HG03280 (cell line): ENCODE measurements around the gene FZR1.
"Not testable (repeated sequence)": the region's sequence is repeated elsewhere in the genome, so short reads cannot be mapped to it uniquely, and the experiment has no call there.

ENCODE experiments used
- ATAC-seq: cut with Tn5 transposase; IDR thresholded peaks from one replicate; pipeline ENCODE4 v1.9.1; 2021; ENCODE audit warnings: mild to moderate bottlenecking, moderate library complexity; ENCODE audit not compliant: unreplicated experiment

Gene FZR1

DNA sequence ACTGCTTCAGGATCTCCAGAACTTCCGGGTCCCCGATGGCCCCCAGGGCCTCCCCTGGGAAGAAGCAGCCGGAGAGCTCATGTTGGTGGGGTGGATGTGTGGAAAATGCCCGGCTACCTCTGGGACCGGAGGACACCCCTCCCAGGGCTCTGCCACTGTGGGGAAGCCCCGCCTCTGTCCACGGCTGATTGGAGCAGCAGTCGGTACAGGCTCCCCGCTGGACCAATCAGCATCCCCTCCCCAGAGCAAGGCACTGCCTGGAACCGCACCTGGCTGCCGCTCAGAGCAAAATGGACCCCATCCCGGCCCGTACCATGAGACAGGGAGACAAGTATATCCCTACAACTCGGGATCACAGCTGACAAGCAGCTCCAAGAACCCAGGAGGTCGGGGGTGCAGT lies 12.1 kb upstream of the FZR1 start:
- no peak for ATAC-seq

DNA sequence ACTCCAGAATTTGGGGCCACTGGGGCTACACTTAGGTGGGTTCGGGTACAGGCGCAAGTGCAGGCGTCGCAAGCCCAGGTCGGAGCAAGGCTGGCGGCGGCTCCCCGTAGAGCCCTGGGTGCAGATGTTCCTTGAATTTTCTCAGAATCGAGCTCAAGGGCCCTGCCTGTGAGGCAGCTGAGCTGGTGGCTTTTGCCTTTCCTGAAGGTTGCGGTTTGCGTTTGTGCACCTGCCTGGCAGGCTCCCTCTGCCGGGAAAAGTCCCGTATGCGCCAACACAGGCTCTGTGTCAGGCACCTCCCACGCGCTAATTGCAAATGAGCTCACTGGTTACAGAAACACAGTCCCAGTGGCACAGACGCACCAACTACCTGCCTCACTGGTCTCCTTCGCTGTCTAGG lies 11.6 kb upstream of the FZR1 start:
- ATAC-seq = no peak

DNA sequence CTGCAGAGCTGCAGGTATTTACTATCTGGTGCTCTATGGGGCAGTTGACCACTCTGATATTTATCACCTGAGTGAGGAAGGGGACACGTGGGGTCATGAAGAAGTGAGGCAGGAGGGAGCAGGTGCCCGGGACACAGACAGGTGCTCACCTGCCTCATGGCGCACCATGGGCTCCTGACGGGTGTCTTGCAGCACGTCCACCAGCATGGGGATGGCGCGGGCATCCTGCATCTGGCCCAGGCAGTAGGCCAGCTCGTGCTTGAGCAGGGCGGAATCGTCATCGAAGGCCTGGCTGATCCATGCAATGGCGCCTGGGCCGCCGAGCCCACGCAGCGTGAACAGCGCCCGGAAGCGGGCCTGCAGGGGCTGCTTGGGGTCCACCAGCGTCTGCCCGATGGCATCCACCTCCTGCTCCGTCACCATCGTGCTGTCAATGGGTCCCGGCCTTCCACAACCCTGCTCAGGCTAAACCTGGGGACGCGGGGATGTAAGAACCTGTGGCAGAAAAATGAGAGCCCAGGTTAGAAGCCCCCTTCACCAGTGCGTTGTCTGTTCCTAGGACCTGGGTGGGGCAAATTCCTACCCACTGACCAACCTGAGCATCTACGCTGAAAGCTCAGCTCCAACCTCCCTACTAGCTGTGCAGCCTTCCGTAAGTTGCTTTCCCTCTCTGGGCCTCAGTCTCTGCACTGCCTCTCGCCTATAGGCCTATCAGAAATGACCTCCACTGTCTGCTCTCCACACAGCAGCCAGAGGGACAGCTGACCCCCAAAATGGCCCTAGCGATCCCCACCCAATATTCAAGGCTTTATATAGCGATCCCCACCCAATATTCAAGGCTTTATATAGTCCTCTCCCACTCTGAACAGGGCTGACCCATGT lies 9.5 kb upstream of the FZR1 start:
- ATAC-seq = no peak

DNA sequence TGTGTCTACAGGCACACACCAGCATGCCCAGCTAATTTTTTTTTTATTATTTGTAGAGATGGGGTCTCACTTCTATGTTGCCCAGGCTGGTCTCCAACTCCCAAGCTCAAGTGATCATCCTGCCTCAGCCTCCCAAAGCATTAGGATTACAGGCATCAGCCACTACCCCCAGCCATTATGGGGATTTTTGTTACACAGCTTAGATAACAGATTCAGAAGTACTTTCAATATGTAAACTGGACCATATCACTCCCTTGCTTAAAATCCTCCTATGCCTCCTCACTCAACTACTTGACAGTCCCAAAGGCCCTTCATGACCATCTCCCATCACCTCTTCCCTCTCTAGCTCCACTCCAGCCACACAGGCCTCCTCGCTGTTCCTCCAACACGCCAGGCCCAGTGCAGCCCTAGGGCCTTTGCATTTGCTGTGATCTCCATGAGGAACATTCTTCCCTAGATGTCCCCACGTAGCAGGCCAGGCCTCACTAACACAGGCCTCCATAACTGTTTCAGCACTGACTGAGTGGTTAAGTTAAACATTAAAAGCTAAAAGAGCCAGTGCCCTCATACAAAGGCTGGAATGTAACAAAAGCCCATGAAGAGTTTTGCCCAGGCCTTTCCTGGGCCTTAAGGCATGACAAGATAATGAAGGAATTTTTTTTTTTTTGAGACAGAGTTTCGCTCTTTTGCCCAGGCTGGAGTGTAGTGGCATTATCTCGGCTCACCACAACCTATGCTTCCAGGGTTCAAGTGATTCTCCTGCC lies 8.2 kb upstream of the FZR1 start:
- no peak for ATAC-seq

DNA sequence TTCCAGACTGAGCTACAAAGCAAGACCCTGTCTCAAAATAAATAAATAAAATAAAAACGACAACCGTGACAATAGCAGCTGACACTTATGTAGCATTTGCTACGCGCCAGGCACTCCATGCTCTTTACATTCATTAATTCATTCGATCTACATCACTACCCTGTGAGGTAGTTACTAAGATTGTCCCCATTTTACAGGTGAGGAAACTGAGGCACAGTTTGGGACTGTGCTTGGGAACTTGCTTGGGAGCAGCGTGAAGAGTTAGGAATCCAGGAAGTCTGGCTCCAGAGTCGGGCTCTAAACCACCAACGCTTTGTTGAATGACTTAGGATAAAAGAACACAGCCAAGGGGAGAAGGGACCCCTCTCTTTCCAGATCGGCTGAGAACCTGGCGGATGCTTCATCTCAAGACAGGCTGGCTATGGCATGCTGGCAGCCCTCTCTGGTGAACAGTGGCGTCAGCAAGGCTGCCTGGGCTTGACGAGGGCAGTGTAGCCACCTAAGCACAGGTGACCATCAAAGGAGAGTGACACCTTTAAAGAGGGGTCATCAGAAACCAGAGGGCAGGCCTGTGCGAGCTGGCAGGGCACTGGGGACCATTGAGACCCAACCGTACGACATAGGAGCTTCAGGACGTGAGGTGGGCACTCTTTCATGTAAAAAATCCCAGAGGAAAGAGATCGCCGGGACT lies 6.2 kb upstream of the FZR1 start:
- peak; percentile 11 for ATAC-seq

DNA sequence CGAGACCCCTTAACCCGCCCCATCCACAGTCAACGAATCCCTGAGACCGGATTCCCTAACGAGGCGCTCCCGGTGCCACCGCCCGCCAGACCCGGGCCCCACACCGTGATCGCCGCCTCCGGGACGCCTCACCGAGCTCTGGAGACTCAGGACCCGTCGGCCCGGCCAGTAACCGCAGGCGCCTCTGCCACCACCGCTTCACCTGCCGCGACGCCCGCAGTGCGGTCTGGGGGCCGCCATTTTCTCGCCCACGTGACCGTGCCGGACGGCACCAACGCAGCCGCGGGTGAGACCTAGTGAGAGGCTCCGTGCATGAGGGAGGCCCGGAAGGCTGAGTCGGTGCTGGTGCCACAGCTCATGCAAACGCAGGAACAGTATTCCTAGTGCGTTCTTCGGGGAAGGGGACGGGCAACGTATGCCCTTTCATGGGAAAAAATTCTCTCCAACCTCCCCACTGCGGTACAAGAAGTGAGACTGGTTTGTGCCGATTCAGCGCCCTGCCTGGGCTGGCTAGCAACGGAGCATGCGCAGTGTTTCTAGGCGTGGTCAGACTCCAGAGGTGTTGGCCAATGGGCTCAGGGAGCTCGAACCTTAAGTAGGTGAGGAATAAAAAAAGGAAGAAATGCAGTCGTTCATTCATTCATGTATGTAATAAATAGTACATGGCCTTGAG lies 5.5 kb upstream of the FZR1 start, which contains the start of gene DOHH:
Gene DOHH, minus strand, starts transcription at position 246 of the 673 bp plus-strand sequence. CDS start 3,860 bp downstream, outside the sequence.
- ATAC-seq = peak; percentile 82

DNA sequence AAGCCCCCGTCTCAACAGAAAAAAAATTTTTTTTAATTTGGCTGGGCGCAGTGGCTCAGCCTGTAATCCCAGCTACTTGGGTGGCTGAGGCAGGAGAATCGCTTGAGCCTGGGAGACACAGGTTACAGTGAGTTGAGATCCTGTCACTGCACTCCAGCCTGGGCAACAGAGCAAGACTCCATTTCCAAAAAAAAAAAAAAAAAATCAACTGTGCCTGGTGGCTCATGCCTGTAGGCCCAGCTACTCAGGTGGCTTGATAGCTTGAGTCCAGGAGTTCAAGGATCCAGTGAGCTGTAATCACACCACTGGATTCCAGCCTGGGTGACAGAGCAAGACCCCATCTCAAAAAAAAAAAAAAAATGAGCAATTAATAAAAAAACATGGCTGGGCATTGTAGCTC lies 4.3 kb upstream of the FZR1 start:
- no peak for ATAC-seq

DNA sequence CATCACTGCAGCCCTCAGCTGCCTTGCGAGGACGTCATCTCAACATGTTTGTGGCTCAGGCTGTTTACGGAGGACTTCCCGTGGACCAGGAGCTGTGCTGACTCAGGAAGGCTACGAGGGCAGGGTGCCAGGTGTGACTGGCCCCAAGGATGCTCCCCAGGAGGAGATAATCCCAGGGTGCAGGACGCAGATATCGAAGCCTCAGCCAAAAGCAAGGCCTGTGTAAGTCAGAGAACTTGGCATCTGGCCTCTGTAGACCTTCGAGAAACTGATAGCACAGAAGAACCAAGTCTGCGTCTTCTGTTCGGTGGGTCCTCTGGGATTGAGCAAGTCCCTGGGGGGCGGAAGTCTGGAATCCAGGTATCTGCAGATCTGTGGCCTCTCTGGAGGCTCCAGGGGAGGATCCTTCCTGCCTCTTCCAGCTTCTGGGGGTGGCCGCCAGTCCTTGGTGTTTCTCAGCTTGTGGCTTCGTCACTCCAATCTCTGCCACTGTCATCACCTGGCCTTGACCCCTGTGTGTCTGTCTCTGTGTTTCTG lies 3.0 kb upstream of the FZR1 start:
- ATAC-seq = no peak

DNA sequence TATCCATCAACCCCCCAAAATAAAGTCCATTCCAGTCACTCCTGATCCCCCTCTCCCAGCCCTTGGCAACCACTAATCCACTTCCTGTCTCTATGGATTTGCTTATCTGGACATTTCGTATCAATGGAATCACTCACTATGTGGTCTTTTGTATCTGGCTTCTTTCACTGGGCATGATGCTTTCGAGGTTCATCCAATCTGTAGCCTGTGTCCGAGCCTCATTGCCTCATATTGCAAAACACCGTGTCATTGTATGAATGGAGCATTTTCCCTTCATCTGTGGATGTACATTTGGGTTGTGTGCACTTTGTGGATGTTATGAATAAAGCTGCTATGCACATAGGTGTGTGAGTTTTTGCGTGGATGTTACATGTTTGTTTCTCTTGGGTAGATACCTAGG lies 1.4 kb upstream of the FZR1 start:
- no peak for ATAC-seq

DNA sequence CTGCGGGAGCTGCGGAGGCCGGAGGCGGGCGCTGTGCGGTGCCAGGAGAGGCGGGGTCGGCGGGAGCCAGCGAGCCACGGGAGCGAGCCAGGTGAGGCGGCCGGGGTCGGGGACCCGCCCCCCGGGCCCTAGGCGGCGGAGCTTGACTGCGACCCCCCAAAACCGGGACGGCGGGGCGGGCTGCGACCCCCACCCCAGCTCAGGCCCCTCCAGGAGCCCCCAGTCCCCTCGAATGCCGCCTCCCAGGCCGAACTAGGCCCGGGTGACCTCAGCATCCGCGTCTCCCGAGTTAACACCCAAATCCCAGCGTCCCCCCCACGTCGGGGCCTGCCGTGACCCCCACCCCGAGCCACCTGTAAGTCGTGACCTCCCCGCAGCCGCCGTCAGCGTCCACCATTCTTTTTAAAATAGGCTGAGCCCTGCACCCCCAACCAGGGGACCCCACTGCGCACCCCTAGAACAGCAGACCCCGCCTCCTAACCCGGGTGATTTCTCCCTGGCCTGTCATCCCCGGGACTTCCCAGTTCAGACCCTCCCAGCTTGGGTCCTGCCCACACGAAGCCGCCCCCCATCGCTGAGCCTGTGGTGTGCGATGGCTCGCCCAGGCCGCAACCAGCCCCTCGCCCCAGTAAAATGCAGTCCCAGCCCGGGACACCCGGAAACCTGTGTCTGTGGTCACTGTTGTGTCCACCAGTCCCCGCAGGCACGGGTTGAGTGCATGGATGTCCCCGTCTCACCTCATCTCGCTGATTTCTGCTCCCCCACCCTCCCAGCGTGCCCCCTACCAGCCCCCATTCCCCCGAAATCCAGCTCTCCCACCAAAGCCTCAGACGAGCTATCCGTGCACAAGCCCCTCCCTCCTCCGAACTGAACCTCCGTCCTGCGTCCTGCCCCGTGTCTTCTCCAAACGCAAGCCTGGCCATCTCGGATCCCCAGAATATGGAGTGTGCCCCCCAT lies 551 bp downstream of the FZR1 start:
- no peak for ATAC-seq

DNA sequence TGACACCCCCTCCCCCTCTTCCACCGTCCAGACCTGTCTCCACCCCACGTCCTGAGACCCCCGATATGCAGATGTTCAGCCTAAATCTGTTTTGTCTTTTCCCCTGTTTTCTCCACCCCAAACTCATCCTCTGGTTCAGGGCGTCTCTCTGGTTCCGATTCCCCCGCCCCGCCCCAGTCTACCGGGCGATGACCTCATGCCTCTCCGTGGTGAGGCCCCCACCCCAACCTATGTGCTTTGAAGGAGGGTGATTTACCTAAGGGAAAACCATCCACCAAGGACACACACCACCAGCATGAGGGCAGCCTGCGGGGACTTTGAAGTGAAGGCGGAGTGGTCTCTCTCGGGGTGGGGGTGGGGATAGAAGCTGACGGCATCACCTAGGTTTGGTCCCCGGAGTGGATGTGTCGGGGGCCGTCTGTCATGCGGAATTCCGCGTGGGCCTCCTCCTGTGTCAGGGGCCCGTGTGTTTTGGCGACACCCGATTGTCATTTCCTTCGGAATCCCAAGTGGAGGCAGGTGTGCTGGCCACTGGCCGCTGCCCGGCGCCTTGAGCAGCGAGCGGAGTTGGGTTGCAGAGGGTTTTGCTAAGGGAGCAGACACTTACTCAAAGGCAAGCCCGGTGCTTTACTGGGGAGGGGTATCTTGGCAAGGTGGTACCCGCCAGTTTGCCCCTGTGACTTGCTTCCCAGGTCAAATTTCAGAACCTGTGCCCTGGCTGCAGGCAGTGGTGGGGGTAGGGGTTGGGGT lies 1.4 kb downstream of the FZR1 start:
- ATAC-seq = no peak

DNA sequence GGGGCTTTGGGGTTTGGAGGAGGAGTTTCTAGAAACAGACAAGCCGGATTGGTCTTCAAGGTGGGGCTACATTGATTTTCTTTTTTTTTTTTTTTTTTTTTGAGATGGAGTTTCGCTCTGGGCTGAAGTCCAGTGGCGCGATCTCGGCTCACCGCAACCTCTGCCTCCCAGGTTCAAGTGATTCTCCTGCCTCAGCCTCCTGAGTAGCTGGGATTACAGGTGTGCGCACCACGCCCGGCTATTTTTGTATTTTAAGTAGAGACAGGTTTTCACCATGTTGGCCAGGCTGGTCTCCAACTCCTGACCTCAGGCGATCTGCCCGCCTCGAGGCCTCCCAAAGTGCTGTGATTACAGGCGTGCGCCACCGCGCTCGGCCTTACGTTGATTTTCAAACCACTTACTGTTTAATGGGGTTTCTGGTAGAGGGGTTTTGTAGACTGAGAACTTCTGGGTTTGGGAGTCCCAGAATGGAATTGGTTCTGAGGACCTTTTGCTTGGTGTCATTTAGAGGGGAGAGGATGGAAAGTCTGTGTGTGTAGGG lies 2.1 kb downstream of the FZR1 start:
- ATAC-seq = not testable (repeated sequence)

DNA sequence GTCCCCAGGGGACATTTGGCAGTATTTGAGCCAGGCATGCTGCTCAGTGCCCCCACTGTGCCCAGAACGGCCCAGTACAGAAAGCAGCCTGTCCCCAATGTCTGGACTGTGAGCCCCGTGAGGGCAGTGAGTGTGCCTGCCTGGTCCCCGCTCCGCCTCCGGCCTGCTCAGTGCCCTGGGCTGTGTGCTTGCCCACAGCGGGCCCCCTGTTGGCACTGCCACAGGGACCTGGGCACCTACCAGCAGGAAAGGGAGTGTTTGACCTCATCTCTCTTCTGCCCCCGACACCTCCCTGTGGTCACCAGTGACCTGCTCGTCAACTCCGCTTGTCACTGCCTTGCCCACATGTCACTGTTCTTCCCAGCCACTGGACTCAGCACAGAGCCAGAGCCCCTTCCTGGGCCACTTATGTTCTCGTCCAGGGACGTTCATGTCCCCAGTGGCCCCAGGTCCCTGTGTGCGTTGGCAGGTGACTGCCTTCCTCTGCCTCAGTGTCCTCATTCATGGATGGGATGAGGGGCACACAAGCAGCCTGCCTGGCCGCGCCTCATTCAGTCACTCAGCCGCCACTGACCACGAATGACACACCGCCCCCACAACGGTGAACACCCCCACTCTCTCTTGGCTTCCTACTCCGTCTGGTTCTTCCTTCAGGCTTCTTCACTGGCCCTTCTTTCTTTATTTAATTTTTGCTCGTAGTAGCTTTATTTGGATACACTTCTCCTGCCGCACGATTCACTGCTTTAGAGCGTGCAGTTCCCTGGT lies 2.8 kb downstream of the FZR1 start:
- ATAC-seq = no peak

DNA sequence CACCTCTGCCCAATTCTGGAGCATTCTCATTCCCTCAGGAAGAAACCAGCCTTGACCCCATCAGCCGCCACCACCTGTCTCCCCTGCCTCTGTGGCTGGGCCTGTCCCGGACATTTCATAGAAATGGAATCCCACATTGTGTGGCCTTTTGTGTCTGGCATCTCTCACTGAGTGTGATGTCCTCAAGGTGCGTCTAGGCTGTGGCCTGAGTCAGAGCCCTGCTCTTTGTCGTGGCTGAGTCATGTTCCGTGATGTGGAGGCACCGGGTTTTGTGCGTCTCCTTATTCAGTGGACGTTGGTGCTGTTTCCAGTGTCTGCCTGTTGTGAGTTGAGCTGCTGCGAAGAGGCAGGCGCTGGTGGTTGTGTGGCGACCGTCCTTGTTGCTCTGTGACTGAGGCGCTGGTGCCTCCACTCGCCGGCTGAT lies 3.5 kb downstream of the FZR1 start:
- ATAC-seq = no peak

DNA sequence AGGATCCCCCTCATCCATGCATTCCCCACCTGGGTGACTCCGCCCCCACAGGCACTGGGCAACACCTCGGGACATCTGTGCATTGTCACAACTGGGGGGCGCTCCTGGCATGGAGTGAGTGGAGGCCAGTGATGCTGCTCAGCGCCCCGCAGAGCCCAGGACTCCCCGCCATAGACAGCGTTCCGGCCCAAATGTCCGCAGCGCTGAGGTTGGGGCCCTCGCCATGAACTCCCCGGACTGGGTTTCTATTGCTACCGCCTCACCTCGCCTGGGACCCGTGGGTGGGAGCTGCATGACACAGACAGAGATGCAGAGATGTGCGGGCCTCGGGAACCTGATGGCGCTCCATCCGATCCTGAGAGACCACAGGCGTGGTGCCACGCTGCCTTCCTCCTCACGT lies 4.6 kb downstream of the FZR1 start:
- ATAC-seq = no peak

DNA sequence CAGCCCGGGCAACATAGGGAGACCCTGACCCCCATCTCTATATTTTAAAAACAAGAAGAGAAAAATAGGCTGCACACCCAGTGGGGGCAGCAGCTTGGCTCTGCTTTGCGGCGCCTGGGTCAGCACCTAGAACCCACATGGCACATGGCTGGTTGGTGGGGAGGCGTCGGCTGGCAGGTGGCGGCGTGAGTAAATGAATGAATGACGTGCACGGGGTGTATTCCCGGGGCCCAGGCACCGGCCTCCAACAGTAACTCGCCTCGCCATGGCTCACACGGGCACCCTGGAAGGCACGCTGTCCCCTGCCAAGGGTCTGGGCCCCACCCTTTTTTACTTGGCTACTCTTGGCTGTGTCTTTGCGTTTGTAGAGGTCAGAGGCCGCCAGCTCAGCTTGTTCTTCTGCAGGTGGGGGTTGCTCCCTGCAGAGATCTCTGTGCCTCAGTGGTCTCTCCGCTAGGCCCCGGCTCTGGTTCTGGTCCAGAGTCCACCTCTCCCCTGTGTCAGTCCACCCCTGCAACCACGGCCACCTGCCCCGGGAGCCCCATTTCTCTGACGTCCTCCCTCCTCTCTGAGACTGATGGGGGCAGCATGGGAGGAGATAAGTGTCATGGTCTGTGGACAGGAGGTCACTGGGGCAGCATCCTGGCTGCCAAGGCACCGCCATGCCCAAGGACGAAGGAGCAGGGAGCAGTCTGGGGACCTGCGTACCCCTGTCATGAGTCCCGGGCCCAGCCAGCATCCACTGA lies 5.6 kb downstream of the FZR1 start:
- no peak for ATAC-seq

DNA sequence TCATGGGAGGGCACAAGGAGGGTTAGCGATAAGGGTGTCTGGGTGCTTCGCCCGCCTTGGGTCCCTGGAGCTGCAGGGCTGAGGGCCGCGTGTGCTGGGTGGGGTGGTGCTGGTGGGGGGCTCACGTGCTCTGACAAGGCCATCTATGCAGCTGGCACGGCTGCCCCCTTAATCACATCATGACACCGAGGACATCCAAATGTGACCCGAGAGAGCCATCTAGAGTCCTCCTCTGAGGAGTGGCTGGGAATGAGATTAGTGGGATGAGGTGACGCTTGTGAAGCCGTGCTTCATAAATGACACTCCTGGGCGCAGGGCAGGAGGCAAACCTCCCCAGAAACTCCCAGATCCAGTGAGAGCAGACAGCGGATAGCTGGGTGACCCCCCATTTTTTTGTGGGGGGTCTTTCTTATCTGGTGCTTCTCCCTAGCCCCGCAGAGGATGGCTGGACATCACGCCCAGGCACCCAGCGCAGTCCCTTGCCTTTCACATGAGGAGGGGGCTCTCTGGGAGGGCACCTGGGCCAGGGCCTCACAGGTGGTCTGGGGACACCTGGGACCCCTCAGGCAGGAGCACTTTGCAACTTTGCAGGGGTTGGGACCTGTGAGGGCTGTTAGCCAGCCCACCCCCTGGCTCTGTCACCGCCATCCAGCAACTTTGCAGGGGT lies 6.6 kb downstream of the FZR1 start:
- ATAC-seq = no peak
